Measurements from ENCODE around the gene MISP.
A peak's percentile ranks its signal among the peaks of the same experiment; 100 is the strongest.
"Not testable (repeated sequence)": the region's sequence is repeated elsewhere in the genome, so short reads cannot be mapped to it uniquely, and the experiment has no call there.

Gene MISP, protein sequence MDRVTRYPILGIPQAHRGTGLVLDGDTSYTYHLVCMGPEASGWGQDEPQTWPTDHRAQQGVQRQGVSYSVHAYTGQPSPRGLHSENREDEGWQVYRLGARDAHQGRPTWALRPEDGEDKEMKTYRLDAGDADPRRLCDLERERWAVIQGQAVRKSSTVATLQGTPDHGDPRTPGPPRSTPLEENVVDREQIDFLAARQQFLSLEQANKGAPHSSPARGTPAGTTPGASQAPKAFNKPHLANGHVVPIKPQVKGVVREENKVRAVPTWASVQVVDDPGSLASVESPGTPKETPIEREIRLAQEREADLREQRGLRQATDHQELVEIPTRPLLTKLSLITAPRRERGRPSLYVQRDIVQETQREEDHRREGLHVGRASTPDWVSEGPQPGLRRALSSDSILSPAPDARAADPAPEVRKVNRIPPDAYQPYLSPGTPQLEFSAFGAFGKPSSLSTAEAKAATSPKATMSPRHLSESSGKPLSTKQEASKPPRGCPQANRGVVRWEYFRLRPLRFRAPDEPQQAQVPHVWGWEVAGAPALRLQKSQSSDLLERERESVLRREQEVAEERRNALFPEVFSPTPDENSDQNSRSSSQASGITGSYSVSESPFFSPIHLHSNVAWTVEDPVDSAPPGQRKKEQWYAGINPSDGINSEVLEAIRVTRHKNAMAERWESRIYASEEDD

GRCh38 chr19:750640-751423 lies at the start of gene MISP:
MISP (plus strand) TSS chr19:751112; CDS start chr19:756947, 5,835 bp downstream.
- no peak within 1 kb of the TSS for H3K4me3 ChIP-seq (ENCODE audit: low read depth, low read length)
- no peak for DNase-seq (ENCODE audit: low read depth)
- no peak for TF ChIP-seq CTCF (IDR thresholded peaks at IDR 0.05; ENCODE audit: control insufficient read depth, extremely low read depth, insufficient read depth)

- not testable (repeated sequence) for H3K4me3 ChIP-seq (ENCODE audit: low read depth, low read length); DNase-seq (ENCODE audit: low read depth)
These were observed 48.1 kb upstream of the MISP start for GRCh38 chr19:702847-703246.

GRCh38 chr19:703329-703650 lies 47.6 kb upstream of the MISP start:
- no peak for DNase-seq (ENCODE audit: low read depth)
- no peak for TF ChIP-seq CTCF (IDR thresholded peaks at IDR 0.05; ENCODE audit: control insufficient read depth, extremely low read depth, insufficient read depth)
- no peak overlapping the region for H3K4me3 ChIP-seq (ENCODE audit: low read depth, low read length)

DNA sequence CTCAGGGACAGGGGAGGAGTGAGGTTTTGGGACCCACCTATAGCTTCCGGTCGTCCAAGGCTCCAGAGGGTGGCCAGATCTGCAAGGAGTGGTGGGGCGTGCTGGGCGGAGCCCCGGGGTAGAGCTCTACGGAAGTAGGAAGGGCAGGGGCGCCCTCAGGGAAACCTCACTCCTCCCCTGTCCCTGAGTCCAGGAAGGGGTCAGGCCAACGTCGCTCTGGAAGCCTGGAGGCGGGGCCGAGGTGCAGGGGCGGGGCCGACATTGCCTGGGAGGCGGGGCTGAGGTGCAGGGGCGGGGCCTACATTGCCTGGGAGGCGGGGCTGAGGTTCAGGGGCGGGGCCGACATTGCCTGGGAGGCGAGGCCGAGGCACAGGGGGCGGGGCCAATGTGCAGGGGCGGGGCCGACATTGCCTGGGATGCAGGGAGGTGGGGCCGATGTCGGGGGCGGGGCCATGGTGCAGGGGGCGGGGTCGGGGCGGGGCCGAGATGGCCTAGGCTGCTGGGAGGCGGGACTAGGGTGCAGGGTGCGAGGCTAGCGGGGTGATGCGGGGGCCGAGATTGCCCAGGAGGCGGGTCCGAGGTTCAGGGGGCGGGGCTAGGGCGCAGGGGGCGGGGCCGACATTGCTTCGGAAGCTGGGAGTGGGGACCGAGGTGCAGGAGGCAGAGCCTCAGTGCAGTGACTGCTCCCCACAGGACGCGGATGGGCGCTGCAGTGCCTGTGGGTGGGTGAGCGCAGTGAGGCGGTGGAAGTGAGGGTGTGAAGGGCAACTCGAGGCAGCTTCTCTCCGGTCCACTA lies 47.1 kb upstream of the MISP start:
- H3K4me3 ChIP-seq (ENCODE audit: low read depth, low read length) = no peak overlapping the region
- no peak for DNase-seq (ENCODE audit: low read depth)

GRCh38 chr19:704447-704741 lies 46.5 kb upstream of the MISP start:
- no peak for TF ChIP-seq CTCF (IDR thresholded peaks at IDR 0.05; ENCODE audit: control insufficient read depth, extremely low read depth, insufficient read depth)
- DNase-seq (ENCODE audit: low read depth) = no peak
- H3K4me3 ChIP-seq (ENCODE audit: low read depth, low read length) = no peak overlapping the region

More for the DNA sequence above, 47.1 kb upstream of the MISP start:
- TF ChIP-seq CTCF (IDR thresholded peaks at IDR 0.05; ENCODE audit: control insufficient read depth, extremely low read depth, insufficient read depth) = no peak

- no peak for DNase-seq (ENCODE audit: low read depth)
- TF ChIP-seq CTCF (IDR thresholded peaks at IDR 0.05; ENCODE audit: control insufficient read depth, extremely low read depth, insufficient read depth) = 0 out of 2 replicates have a peak, but pooled peaks have one; percentile 4
- peak within 1 kb of the TSS; percentile 35 for H3K4me3 ChIP-seq (ENCODE audit: low read depth, low read length)
These were observed 42.5 kb upstream of the MISP start, which contains the start of gene PALM for GRCh38 chr19:708154-709143. PALM (plus strand) TSS chr19:708935; CDS start chr19:709147, 212 bp downstream.
